Endothelial cell (in vitro differentiated cells): ENCODE measurements around the gene CDHR4. TPM values are rescaled to one million over a fixed set of nuclear protein-coding genes. Genes with fewer than 3 reads are reported as not detected.

ENCODE experiments used
- DNase-seq: peaks from one replicate; pipeline ENCODE4 v3.0.0; 2021; ENCODE audit warnings: low spot score
- H3K27ac Mint-ChIP-seq: one replicate; pipeline ENCODE4 v1.8.0; 2021; ENCODE audit warnings: mixed read lengths, inconsistent platforms; ENCODE audit not compliant: unreplicated experiment
- H3K27me3 Mint-ChIP-seq: one replicate; pipeline ENCODE4 v1.8.0; 2021; ENCODE audit warnings: mild to moderate bottlenecking, moderate library complexity, mixed read lengths, inconsistent platforms; ENCODE audit not compliant: unreplicated experiment
- H3K36me3 Mint-ChIP-seq: one replicate; pipeline ENCODE4 v1.8.0; 2021; ENCODE audit warnings: mild to moderate bottlenecking, low read depth, mixed read lengths, inconsistent platforms; ENCODE audit not compliant: unreplicated experiment
- H3K4me1 Mint-ChIP-seq: one replicate; pipeline ENCODE4 v1.8.0; 2021; ENCODE audit warnings: mild to moderate bottlenecking, mixed read lengths, inconsistent platforms; ENCODE audit not compliant: unreplicated experiment
- H3K4me3 Mint-ChIP-seq: one replicate; pipeline ENCODE4 v1.8.0; 2021; ENCODE audit warnings: mild to moderate bottlenecking, mixed read lengths, inconsistent platforms; ENCODE audit not compliant: unreplicated experiment
- H3K9me3 Mint-ChIP-seq: one replicate; pipeline ENCODE4 v1.8.0; 2021; ENCODE audit warnings: mixed read lengths, inconsistent platforms; ENCODE audit not compliant: unreplicated experiment
- total RNA-seq: library from RNA; stranded (reverse); fragmentation: NEBNext Ultra II Directional; extraction: Animal tissue kit (Norgen Biotek cat#: 25700); gene quantifications from one replicate; pipeline ENCODE4 v1.2.1, GENCODE V29; 2021; ENCODE audit not compliant: unreplicated experiment
- TF ChIP-seq, protein P1 (sequence below): fragments of 200-600 bp; sonication (generic); IDR thresholded peaks from one replicate; pipeline ENCODE4 v1.5.0; 2021; ENCODE audit warnings: antibody characterized with exemption; ENCODE audit not compliant: unreplicated experiment

CDHR4 gene
- total RNA-seq, 1 donor from 2014 or later: 1.1 TPM

DNA sequence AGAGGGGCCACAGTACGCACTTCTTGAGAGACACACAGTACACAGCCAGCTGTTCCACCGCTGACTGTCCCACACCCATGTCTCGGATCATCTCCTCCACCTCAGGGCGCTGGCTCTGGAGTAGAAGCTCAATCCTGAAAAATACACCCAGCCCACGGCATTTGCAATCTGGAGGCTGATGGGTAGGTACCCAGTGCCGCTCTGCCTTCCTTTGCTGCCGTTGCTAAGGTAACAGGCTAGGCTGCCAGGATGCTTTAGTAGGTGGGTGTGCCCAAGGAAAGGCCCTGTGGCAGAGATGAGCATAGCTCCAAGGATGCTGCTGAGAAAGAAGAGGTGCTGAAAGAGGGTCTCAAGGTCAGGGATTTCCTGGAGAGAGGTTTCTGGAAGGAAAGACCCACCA lies 42.1 kb upstream of the CDHR4 start:
- no peaks in the 10 kb centered on the region for H3K36me3 Mint-ChIP-seq
- H3K27ac Mint-ChIP-seq: peak overlapping the region; percentile 30
- peaks cover 7% of the 10 kb centered on the region for H3K27me3 Mint-ChIP-seq
- DNase-seq: no peak
- no peaks in the 10 kb centered on the region for H3K9me3 Mint-ChIP-seq
- peaks cover 37% of the 10 kb centered on the region for H3K4me1 Mint-ChIP-seq
- H3K4me3 Mint-ChIP-seq: no peak overlapping the region
- TF ChIP-seq, protein P1, sequence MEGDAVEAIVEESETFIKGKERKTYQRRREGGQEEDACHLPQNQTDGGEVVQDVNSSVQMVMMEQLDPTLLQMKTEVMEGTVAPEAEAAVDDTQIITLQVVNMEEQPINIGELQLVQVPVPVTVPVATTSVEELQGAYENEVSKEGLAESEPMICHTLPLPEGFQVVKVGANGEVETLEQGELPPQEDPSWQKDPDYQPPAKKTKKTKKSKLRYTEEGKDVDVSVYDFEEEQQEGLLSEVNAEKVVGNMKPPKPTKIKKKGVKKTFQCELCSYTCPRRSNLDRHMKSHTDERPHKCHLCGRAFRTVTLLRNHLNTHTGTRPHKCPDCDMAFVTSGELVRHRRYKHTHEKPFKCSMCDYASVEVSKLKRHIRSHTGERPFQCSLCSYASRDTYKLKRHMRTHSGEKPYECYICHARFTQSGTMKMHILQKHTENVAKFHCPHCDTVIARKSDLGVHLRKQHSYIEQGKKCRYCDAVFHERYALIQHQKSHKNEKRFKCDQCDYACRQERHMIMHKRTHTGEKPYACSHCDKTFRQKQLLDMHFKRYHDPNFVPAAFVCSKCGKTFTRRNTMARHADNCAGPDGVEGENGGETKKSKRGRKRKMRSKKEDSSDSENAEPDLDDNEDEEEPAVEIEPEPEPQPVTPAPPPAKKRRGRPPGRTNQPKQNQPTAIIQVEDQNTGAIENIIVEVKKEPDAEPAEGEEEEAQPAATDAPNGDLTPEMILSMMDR: no peak

DNA sequence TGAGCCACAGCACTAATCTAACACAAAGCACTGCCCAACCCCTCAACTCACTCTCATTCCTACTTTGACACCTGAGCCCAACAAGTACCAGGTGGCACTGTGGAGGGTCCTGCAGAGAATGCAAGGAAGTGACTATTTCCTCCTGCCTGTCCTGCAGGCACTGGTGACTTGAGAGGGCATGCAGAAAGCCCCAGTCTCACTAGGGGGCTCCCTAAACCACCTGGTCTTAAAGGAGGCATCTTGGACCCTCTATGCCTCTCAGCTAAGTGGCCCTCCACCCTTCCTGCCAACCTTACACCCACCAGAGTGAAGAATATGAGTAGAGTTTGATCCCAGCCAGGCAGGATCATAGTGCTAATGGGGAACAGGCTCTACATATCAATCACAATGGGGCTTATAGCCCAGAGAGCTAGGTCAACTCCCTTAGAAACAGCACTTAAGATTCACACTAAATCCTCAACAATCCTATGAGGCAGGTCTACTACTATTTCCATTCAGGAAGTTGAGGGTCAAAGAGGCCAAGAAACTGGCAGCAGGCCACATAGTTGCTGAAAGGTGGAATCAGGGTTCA lies 41.5 kb upstream of the CDHR4 start:
- Mint-ChIP-seq H3K4me1 (peaks cover 37% of the 10 kb centered on the region), H3K27me3 (peaks cover 7% of the 10 kb centered on the region), H3K27ac (peak overlapping the region; percentile 88), H3K4me3 (peak overlapping the region; percentile 38), H3K9me3 (no peaks in the 10 kb centered on the region), H3K36me3 (no peaks in the 10 kb centered on the region)
- TF ChIP-seq, protein P1: no peak
- DNase-seq: peak; percentile 64

DNA sequence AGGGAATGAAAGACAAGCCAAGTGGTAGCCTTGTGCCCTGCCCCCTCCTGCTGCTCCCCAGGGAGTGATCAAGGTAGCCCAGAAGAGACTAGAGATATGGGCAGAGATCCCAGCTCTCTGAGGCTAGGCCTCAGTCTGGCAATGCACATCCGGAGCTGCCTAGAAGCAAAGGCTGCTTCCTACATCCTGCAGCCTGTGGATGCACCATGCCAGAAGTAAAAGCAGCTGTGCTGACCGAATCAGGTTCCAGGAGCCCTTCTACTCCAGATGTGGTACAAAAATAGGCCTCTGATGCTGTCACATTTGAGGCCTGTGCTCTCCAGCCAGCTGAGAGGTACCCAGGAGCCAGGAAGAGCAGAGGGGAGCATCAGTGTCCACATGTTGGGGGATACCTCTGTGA lies 40.7 kb upstream of the CDHR4 start:
- no peaks in the 10 kb centered on the region for H3K36me3 Mint-ChIP-seq
- TF ChIP-seq, protein P1: no peak
- H3K9me3 Mint-ChIP-seq: no peaks in the 10 kb centered on the region
- peaks cover 7% of the 10 kb centered on the region for H3K27me3 Mint-ChIP-seq
- H3K27ac Mint-ChIP-seq: peak overlapping the region; percentile 88
- DNase-seq: no peak
- H3K4me1 Mint-ChIP-seq: peaks cover 37% of the 10 kb centered on the region
- no peak overlapping the region for H3K4me3 Mint-ChIP-seq

DNA sequence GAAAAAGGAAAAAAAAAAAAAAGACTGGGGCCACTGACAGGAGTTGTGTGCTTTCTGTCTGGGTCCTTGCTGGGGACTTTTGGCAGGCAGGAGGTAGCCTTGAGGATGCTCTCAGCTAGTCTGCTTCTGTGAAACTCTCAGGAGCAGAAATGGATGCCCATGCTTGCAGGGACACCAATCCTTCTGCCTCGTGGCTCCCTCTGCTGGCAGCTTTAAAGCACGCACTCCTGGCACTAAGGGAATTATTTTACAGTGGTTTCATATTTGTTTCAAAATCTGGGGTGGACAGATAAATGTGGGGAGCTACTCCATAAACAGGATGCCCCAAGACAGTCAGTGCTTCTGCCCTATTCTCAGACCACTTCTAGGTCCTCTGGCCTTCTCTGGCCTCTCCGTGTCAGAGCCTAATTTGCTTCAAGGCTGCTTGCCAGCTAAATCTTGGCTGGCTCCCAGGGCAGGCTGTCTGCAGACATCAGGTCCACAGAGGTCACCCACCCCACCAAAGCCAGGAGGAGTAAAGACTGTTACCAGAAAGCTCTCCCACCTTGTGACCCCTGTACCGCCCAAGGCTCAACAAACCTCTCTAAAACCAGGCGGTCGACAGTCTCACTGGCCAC lies 39.6 kb upstream of the CDHR4 start:
- Mint-ChIP-seq H3K27me3 (peaks cover 5% of the 10 kb centered on the region), H3K9me3 (no peaks in the 10 kb centered on the region), H3K4me3 (no peak overlapping the region), H3K27ac (no peak overlapping the region), H3K36me3 (no peaks in the 10 kb centered on the region), H3K4me1 (peaks cover 37% of the 10 kb centered on the region)
- DNase-seq: peak; percentile 74
- TF ChIP-seq, protein P1: peak; percentile 90

DNA sequence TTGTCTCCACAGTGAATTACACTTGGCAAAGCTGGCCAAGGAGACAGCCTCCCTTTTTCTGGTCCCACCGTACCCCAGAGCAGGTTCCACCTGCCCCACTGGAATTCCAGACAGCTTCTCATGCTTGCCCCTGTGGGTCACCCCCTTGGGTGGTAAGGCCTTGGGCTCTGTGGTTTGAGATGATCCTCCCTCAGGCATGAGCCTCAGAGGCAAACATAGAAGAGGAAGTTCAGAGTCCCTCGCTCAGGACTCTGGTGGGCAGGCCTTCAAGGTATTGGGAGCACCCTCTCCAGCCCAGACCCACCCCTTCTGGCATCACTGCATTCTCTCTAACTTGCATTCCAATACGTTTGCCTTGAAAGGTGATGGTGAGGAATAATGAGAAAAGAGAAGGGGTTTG lies 31.7 kb upstream of the CDHR4 start:
- H3K27ac Mint-ChIP-seq: no peak overlapping the region
- peaks cover 3% of the 10 kb centered on the region for H3K36me3 Mint-ChIP-seq
- TF ChIP-seq, protein P1: no peak
- H3K4me3 Mint-ChIP-seq: no peak overlapping the region
- H3K9me3 Mint-ChIP-seq: no peaks in the 10 kb centered on the region
- H3K4me1 Mint-ChIP-seq: peaks cover 3% of the 10 kb centered on the region
- DNase-seq: no peak
- H3K27me3 Mint-ChIP-seq: no peaks in the 10 kb centered on the region
